ENCODE results near the gene HCST. TPM values are rescaled to one million over a fixed set of nuclear protein-coding genes. Genes with fewer than 3 reads are reported as not detected.

HCST gene
- total RNA-seq, 1 donor = 0.36 TPM

DNA sequence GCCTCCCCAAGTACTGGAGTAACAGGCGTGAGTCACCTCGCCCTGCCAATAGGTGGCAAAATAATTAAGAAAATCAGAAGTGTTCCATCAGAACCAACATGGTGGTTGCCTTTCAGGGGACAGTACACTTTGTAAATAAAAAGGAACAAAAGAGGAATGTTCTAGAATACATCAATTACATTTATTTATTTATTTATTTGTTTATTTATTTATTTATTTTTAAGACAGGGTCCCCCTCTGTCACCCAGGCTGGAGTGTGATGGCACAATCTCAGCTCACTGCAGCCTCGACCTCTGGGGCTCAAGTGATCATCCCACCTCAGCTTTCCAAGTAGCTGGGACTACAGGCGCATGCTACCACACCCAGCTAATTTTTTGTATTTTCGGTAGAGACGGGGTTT, 18.7 kb downstream of the HCST start:
- TF ChIP-seq, protein P1, sequence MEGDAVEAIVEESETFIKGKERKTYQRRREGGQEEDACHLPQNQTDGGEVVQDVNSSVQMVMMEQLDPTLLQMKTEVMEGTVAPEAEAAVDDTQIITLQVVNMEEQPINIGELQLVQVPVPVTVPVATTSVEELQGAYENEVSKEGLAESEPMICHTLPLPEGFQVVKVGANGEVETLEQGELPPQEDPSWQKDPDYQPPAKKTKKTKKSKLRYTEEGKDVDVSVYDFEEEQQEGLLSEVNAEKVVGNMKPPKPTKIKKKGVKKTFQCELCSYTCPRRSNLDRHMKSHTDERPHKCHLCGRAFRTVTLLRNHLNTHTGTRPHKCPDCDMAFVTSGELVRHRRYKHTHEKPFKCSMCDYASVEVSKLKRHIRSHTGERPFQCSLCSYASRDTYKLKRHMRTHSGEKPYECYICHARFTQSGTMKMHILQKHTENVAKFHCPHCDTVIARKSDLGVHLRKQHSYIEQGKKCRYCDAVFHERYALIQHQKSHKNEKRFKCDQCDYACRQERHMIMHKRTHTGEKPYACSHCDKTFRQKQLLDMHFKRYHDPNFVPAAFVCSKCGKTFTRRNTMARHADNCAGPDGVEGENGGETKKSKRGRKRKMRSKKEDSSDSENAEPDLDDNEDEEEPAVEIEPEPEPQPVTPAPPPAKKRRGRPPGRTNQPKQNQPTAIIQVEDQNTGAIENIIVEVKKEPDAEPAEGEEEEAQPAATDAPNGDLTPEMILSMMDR (IDR thresholded peaks at IDR 0.05; ENCODE audit: extremely low read depth, low read depth, low read length) = no peak
- Histone ChIP-seq H3K4me1 (ENCODE audit: insufficient read depth, low read length) (no peaks in the 10 kb centered on the region), H3K36me3 (ENCODE audit: insufficient read depth, low read length) (no peaks in the 10 kb centered on the region), H3K79me2 (ENCODE audit: insufficient read depth, low read length) (no peaks in the 10 kb centered on the region), H4K20me1 (ENCODE audit: insufficient read depth, low read length) (no peaks in the 10 kb centered on the region), H2AFZ (ENCODE audit: low read length) (no peak overlapping the region), H3K9me3 (ENCODE audit: low read depth, low read length) (peaks cover 2% of the 10 kb centered on the region), H3K27me3 (ENCODE audit: insufficient read depth, low read length) (peaks cover 6% of the 10 kb centered on the region), H3K4me2 (ENCODE audit: insufficient read depth, low read length) (no peak overlapping the region), H3K27ac (ENCODE audit: low read depth, low read length) (no peak overlapping the region), H3K4me3 (ENCODE audit: insufficient read depth, low read length) (no peak overlapping the region)
- DNase-seq (ENCODE audit: insufficient read length, low spot score, missing footprints) = no peak

DNA sequence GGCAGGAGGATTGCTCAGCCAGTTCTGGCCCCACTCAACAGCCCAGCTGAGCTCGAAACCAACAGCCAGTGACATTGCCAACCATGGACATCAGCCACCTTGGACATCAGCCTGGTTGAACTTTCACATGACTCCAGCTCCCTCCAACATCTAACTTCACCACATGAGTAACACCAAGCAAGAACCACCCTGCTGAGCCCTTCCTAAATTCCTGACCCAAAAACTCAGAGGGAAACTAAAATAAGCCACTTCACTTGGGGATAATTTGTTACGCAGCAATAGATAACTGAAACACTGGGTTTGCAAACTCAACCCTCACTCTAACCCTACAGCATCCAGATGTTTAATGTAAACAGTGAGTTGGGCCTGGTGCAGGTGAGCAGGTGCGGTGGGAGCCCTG, 23.2 kb downstream of the HCST start:
- Histone ChIP-seq H3K79me2 (ENCODE audit: insufficient read depth, low read length) (no peaks in the 10 kb centered on the region), H3K27ac (ENCODE audit: low read depth, low read length) (no peak overlapping the region), H2AFZ (ENCODE audit: low read length) (no peak overlapping the region), H4K20me1 (ENCODE audit: insufficient read depth, low read length) (no peaks in the 10 kb centered on the region), H3K9me3 (ENCODE audit: low read depth, low read length) (peaks cover 2% of the 10 kb centered on the region), H3K4me2 (ENCODE audit: insufficient read depth, low read length) (no peak overlapping the region), H3K4me3 (ENCODE audit: insufficient read depth, low read length) (no peak overlapping the region), H3K36me3 (ENCODE audit: insufficient read depth, low read length) (no peaks in the 10 kb centered on the region), H3K27me3 (ENCODE audit: insufficient read depth, low read length) (peaks cover 6% of the 10 kb centered on the region), H3K4me1 (ENCODE audit: insufficient read depth, low read length) (no peaks in the 10 kb centered on the region)
- TF ChIP-seq, protein P1 (IDR thresholded peaks at IDR 0.05; ENCODE audit: extremely low read depth, low read depth, low read length) = no peak
- peak; percentile 52 for DNase-seq (ENCODE audit: insufficient read length, low spot score, missing footprints)

DNA sequence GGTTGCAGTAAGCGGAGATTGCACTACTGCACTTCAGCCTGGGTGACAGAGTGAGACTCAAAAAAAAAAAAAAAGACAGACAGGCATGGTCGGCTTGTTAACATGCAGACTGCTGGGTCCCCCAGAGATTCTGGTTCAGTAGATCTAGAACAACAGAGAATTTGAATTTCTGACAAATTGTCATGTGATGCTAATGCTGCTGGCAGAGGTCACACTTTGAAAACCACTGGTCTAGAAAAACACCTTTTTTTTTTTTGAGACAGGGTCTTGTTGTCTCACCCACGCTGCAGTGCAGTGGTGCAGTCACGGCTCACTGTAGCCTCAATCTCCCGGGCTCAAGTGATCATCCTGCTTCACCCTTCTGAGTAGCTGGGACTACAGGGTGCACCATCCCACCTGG, 26.2 kb downstream of the HCST start:
- TF ChIP-seq, protein P1 (IDR thresholded peaks at IDR 0.05; ENCODE audit: extremely low read depth, low read depth, low read length) = no peak
- no peaks in the 10 kb centered on the region for H3K79me2 ChIP-seq (ENCODE audit: insufficient read depth, low read length)
- H4K20me1 ChIP-seq (ENCODE audit: insufficient read depth, low read length) = no peaks in the 10 kb centered on the region
- no peaks in the 10 kb centered on the region for H3K36me3 ChIP-seq (ENCODE audit: insufficient read depth, low read length)
- H3K4me1 ChIP-seq (ENCODE audit: insufficient read depth, low read length) = peaks cover 4% of the 10 kb centered on the region
- H3K4me3 ChIP-seq (ENCODE audit: insufficient read depth, low read length) = no peak overlapping the region
- H2AFZ ChIP-seq (ENCODE audit: low read length) = no peak overlapping the region
- H3K9me3 ChIP-seq (ENCODE audit: low read depth, low read length) = peaks cover 2% of the 10 kb centered on the region
- H3K27ac ChIP-seq (ENCODE audit: low read depth, low read length) = no peak overlapping the region
- peak; percentile 3 for DNase-seq (ENCODE audit: insufficient read length, low spot score, missing footprints)
- H3K4me2 ChIP-seq (ENCODE audit: insufficient read depth, low read length) = no peak overlapping the region
- H3K27me3 ChIP-seq (ENCODE audit: insufficient read depth, low read length) = peaks cover 6% of the 10 kb centered on the region

DNA sequence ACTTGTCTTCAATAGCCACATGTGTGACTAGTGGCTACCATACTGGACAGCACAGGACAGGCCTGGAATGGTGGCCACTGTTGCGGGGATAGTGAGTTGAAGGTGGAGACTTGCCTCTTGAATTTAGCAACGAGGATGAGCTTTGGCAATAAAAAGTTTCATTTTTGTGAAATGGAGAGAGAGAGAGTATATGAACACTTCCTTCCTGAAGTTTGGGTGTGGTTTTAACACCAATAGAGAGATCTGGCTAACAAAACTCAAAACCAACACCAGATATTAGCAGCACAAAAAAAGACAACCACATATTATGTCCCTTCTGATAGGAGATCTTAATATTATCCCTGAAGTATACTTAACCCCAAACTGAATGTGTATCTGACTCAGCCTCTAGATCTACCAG, 27.5 kb downstream of the HCST start:
- Histone ChIP-seq H3K27ac (ENCODE audit: low read depth, low read length) (no peak overlapping the region), H3K79me2 (ENCODE audit: insufficient read depth, low read length) (no peaks in the 10 kb centered on the region), H2AFZ (ENCODE audit: low read length) (no peak overlapping the region), H3K27me3 (ENCODE audit: insufficient read depth, low read length) (no peaks in the 10 kb centered on the region), H3K36me3 (ENCODE audit: insufficient read depth, low read length) (no peaks in the 10 kb centered on the region), H3K4me2 (ENCODE audit: insufficient read depth, low read length) (no peak overlapping the region), H3K9me3 (ENCODE audit: low read depth, low read length) (peaks cover 2% of the 10 kb centered on the region), H4K20me1 (ENCODE audit: insufficient read depth, low read length) (no peaks in the 10 kb centered on the region), H3K4me1 (ENCODE audit: insufficient read depth, low read length) (peaks cover 4% of the 10 kb centered on the region), H3K4me3 (ENCODE audit: insufficient read depth, low read length) (no peak overlapping the region)
- peak; percentile 14 for DNase-seq (ENCODE audit: insufficient read length, low spot score, missing footprints)
- TF ChIP-seq, protein P1 (IDR thresholded peaks at IDR 0.05; ENCODE audit: extremely low read depth, low read depth, low read length) = no peak

All from osteoblast (primary cell).